Left kidney (tissue), 2 donors: Measurements from ENCODE around the gene TRIM6. TPM values are rescaled to one million over a fixed set of nuclear protein-coding genes. Genes with fewer than 3 reads are reported as not detected.
"Not testable (repeated sequence)": the region's sequence is repeated elsewhere in the genome, so short reads cannot be mapped to it uniquely, and the experiment has no call there.

ENCODE experiments used
- DNase-seq: peaks from one replicate; pipeline ENCODE4 v3.0.0-alpha.2; 2013
- polyA plus RNA-seq: library from polyadenylated mRNA; unstranded; fragments of 120-200 nt; gene quantifications from one replicate; pipeline ENCODE4 v1.2.1, GENCODE V29; 2013; ENCODE audit not compliant: insufficient read length

TRIM6 gene
- polyA plus RNA-seq, 1 donor = 61.8 TPM

DNA sequence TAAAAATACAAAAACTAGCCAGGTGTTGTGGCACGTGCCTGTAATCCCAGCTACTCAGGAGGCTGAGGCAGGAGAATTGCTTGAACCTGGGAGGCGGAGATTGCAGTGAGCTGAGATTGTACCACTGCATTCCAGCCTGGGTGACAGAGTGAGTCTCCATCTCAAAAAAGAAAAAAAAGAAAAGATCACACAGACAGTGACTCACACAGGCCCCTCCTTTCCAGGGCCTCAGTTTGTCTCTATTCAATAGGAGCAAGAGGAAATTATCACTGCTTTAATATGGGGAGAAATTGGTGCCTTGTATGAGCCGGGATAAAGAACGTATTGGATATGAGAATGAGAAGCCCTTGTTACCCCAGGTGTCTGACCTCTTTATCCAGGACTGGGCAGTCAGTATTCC, 6.4 kb downstream of the TRIM6 start:
- DNase-seq = not testable (repeated sequence)

DNA sequence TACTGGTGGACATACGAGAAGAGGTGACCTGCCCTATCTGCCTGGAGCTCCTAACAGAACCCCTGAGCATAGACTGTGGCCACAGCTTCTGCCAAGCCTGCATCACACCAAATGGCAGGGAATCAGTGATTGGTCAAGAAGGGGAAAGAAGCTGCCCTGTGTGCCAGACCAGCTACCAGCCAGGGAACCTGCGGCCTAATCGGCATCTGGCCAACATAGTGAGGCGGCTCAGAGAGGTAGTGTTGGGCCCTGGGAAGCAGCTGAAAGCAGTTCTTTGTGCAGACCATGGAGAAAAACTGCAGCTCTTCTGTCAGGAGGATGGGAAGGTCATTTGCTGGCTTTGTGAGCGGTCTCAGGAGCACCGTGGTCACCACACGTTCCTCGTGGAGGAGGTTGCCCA, 6.9 kb downstream of the TRIM6 start:
- no peak for DNase-seq

DNA sequence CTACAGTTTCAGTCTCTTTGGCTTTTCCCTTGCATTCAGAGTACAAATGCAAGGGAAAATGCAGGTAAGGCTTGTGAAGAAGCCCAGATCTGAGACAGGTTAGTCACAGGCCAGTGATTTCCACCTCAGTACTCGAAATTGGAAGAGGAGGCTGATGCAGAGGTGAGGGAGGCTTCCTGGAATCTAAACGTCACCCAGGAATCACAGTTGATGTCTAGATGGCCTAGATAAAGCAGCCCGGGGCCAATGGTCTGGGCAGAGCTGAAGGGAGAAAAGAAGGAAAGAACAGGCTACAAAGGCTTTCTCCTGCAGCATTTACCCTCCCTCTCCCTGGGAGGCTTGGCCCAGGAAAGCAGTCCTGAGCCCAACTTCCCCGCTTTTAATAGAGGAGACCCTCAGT, 8.5 kb downstream of the TRIM6 start:
- DNase-seq = no peak

DNA sequence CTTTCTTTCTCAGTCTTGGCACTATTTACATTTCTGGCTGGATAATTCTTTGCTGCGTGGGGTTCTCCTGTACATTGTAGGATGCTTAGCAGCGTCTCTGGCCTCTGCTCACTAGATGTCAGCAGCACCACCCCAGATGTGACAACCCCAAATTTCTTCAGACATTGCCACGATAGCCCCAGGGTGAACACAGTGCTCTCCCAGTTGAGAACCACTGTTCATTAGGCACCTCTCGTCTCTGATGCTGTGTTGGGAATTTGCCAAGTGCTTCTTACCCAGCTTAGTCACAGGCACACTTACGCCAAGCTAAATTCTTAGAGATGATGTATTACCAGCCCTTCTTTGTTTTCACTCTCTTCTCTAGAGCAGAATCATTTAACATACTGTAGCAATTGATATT, 9.4 kb downstream of the TRIM6 start:
- no peak for DNase-seq

DNA sequence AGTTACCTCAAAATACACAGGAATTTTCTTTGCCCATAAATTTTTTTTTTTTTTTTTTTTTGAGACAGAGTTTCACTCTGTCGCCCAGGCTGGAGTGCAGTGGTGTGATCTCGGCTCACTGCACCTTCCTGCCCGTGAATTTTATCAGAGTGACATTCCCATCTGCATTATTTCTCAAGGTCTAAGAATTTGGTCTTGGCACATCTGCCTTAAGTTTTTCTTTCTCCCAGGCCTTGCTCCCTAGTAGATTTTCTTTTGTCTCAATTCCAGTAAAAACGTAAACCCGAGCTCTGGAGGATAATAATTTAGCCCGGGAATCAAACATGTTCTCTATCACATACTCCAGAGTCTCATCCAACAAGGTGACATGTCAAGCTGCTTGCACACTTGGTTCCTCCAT, 12.4 kb downstream of the TRIM6 start:
- DNase-seq = no peak

DNA sequence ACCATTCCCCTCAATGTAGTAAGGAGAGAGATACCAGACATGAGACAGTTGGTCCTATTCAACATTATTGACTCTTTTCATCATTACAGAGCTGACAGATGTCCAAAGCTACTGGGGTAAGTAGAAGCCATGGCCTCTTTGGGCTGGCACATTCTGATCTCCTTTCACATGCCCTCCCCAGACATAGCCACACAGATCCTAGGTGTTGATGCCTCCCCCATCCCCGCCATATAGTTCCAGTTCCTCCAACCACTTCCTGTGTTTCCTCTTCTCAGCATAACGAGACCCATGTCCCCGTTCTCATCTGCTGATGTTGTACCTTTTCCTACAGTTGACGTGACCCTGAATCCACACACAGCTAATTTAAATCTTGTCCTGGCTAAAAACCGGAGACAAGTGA, 14.0 kb downstream of the TRIM6 start:
- DNase-seq = no peak

DNA sequence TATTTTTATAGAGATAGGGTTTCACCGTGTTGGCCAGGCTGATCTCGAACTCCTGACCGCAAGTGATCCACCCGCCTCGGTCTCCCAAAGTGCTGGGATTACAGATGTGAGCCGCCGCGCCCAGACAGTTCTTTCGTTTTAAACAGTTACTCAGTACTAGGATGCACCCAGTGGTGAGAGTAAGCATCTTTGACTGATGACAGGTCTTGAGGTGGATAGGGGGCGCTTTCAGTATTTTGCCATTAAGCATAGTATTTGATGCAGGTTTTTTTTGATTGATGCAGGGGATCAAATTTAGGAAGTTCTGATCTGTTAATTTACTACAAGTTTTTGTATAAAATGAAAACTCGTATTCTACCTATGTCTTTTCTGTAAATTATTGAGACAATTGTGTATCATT, 15.2 kb downstream of the TRIM6 start:
- no peak for DNase-seq

DNA sequence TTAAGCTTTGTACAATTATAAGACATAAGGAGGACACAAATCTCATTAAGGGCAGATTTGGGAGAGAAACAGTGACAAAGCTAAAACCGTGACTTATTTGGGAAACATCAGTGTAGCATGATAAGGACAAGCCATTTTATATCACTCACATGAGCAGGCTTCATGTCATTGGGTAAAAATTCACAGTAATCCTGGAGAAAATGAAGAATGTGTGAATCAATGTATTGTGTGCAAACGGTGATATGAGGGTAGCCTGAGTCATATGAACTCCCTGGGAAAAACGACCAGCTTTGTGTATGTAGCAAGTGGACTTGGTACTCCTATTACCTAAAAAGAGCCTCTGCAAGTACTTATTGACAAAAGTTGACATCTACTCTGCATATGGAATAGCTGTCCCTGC, 22.4 kb downstream of the TRIM6 start:
- no peak for DNase-seq

DNA sequence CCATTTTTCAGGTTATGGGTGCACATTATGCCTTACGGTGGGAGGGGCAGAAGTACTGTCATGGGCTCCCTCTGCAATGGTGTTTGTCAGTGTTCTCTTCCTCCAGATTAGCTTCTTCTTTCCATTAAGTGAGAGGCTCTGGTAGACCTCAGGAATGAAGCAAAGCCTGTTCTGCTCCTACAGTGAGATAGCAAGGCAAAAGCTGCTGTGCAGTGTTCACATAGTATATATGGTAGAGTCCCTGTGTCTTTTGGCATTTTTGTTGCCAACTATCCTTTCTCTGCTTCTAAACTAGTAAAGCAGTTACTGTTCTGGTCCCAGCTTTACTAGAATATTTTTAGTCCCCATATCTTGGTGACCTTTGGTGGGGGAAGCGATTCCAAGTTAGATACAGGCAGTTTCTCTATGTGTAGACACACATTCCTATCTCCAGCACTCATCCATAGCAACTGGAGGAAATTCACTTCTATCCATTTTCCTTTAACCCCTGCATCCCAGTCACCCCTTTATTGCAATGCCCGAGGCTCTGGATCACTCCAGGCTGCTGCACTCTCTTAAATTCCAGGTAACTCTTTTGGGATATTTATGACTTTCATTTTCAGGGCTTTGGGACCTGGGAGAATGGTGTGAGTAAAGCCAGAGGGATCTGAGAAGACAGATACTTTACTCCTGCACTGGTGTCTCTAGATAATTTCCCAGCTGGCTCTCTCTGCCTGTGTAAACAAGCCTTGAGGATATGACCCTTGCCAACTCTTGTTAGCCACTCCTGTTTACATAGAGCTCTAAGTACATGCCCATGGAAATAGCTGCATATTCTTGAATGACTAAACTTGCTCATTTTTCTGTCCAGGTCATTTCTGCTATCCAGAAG, 24.4 kb downstream of the TRIM6 start:
- no peak for DNase-seq

DNA sequence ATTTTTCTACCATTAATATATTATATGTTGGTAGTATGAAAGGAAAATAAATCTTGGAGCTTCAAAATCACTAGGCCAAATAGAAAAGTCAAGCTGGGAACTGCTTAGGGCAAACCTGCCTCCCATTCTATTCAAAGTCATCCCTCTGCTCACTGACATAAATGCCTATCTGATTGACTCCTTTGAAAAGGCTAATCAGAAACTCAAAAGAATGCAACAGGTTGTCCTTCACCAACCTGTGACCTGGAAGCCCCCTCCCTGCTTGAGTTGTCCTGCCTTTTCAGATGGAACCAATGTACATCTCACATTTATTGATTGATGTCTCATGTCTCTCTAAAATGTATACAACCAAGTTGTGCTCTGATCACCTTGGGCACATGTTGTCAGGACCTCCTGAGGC, 25.1 kb downstream of the TRIM6 start:
- DNase-seq = no peak

DNA sequence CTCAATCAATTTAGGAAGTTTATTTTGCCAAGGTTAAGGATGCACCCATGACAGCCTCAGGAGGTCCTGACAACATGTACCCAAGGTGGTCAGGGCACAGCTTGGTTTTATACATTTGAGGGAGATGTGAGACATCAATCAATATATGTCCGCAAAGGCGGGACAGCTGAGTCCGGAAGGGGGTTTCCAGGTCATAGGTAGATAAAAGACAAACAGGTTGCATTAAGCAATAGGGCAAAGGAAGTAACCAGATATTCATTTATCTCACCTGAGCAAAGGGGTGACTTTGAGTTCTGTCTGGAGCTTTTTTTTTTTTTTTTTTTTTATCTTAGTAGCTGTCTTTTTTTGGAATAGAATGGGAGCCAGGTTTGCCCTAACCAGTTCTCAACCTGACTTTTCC, 26.4 kb downstream of the TRIM6 start:
- DNase-seq = no peak

DNA sequence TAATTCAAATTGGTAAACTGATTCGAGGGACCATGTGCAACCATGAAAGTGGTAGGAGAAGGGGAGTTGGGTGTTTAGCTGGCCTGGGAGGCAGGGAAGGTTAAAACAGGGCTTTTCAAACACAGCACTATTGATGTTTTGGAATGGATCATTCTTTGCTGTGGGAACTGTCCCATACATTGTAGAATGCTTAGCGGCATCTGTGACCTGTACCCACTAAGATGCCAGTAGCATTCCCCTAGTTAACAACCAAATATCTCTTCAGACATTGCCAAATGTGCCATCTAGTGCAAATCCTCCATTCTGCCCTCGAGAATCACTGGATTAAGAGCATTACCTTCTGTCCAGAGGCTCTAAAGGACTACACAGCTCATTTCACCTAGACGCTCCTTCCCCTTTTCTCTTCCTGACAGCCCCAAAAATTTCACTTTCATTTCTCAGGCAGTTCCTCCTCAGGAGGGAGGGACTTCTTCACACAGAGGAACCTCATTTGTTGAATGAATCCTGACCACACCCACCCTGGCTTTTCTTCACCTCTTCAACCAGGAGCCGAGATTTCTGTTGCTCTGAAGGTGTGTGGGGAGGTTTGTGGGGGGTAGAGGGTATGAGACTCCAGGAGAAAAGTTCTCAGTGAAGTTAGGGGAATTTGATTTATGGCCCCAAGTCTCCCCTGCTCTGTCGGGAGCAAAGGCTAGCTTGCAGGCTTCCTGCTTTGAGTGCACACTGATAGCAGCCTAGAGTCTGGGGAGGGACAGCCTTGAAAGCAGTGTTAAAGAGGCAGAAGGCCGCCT, 28.2 kb downstream of the TRIM6 start, which contains the start of gene TRIM34:
TSS of gene TRIM34 (plus strand) at position 513 of the 791 bp plus-strand sequence. CDS start 7,331 bp downstream, outside the sequence.
- peak; percentile 47 for DNase-seq

DNA sequence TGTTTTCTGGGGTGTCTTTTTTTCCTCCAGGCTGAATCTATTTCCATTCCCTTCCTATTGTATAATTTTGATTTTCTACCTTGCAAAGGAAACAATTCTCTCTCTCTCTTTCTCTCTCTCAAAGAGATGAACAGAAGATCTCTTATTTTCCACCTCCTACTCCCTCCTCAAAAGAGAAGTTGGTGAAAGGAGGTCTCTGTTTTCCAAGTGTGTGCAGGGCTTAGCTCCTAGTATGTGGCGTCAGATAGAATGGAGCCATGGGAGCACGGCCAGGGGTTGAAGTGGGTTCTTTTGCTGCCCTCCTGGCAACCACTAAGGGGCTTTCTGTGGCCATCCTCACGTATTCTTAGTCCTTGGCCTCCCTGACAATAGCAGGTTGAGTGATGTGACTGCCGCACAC, 28.8 kb downstream of the TRIM6 start:
- no peak for DNase-seq

DNA sequence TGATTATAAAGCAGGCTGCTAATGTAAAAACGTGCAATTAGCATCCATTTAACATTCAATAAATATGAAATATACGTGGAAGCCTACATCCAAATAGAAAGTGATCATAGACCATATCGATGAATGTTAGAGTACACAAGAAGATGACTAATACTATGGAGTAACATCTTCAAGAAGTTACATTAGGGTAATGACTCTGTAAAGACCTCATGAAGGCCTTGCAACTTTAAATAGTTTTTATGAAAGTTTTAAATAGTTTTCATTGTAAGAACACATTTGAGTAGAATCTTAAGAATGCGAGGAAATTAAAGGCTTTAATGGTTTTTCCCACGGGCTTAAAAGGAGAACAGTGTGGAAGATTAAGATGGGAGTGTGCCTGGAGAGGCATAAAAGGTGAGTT, 29.8 kb downstream of the TRIM6 start:
- no peak for DNase-seq

DNA sequence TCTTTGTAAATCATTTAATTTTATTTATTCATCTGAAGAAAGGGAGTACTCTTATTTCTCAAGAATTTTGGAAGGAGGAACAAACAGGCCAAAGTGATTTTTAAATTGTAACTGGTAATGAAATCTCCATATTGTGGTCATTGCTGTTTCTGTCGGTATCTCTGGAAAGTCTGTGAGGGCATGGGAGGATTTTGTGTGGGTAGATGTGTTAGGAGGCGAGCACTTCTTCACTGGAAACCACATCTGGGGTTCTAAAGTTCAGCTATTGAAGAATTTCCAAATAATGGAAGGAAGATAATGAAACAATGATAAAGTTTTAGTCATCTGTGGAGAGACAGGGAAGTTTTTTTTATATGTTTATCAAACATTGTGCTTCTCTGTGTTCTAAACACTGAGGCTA, 35.0 kb downstream of the TRIM6 start:
- DNase-seq = no peak

DNA sequence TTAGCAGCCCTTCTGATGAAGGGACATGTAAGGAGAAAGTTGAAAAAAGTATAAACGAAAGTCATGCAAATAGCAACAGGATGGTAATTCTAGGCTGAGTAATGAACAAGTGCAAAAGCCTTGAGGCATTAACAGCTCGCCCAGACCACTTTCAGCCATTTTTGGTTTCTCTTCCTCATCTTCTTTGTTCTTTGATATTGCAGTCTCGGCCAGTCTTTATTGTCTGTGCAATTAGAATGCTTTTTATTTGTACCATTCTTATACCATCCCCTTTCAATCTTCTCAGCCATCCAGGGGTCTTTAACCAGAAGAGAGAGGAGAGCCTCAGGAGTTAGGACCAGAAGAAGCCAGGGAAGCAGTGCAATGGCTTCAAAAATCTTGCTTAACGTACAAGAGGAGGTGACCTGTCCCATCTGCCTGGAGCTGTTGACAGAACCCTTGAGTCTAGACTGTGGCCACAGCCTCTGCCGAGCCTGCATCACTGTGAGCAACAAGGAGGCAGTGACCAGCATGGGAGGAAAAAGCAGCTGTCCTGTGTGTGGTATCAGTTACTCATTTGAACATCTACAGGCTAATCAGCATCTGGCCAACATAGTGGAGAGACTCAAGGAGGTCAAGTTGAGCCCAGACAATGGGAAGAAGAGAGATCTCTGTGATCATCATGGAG, 35.7 kb downstream of the TRIM6 start:
- DNase-seq = no peak

DNA sequence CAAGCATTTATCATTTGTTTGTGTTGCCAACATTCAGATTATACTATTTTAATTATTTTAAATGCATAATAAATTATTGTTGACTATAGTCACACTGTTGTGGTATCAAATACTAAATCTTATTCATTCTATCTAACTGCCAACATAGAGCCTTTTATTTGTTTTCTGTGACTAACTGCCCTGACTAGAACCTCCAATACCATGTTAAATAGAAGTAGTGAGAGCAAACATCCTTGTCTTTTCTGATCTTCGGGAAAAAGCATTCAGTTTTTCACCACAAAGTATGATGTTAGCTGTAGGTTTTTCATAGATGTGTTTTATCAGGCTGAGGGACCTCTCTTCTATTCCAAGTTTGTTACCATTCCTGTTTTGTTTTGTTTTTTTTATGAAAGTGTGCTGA, 43.5 kb downstream of the TRIM6 start:
- no peak for DNase-seq

DNA sequence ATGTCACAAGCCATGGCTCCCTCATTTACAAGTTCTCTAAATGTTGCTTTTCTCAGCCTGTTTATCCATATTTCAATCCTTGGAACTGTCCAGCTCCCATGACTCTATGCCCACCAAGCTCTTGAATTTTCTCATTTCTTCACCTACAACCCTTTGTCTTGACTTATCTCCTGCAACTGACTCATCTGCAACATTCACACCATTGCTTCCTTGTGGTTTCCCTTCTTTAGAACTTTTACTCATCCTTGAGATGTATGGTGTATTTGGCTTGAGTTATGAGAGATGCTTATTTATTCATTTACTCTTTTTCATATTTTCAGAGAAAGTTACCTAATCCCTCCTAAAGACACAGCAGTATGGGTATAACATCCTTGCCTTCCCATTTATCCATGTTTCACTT, 47.1 kb downstream of the TRIM6 start:
- no peak for DNase-seq

DNA sequence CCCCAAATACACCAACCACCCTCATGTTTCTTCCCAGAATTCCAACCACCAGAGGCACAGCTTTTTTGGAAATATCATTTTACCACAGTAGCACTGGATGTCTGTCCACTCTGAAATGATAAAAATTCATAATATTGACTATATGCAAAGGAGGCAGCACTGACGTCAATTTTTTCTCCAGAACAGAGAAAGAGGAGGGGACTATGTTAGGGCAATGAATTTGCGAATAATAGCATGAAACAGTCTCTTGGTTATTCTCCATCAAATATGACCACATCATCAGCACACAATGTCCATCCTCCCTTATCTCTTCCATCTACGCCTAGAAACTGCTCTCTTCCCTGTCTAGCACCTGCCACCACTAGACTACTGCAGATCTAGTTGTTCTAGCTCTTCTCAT, 49.7 kb downstream of the TRIM6 start:
- no peak for DNase-seq

DNA sequence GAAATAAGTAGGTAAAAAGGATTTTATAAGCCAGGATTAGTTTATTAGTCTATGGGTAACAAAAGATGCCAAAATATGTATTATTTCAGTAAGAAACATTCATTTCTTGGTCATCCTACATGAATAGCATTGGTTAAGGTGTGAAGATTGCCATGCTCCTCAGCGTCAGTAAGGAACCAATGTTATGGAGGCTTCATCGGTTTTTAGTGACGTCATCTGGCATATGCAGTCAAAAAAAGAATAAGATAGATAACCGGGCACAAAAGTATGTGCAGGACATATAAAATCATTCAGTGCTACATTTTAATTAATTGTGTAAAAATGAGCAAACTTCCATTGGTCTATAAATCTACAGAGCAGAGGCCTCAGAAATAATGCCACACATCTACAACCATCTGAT, 59.0 kb downstream of the TRIM6 start:
- DNase-seq = no peak

DNA sequence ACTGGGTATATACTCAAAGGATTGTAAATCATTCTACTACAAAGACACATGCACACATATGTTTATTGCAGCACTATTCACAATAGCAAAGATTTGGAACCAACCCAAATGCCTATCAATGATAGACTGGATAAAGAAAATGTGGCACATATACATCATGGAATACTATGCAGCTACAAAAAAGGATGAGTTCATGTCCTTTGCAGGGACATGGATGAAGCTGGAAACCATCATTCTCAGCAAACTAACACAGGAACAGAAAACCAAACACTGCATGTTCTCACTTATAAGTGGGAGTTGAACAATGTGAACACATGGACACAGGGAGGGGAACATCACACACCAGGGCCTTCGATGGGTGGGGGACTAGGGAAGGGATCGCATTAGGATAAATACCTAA, 60.5 kb downstream of the TRIM6 start:
- not testable (repeated sequence) for DNase-seq

DNA sequence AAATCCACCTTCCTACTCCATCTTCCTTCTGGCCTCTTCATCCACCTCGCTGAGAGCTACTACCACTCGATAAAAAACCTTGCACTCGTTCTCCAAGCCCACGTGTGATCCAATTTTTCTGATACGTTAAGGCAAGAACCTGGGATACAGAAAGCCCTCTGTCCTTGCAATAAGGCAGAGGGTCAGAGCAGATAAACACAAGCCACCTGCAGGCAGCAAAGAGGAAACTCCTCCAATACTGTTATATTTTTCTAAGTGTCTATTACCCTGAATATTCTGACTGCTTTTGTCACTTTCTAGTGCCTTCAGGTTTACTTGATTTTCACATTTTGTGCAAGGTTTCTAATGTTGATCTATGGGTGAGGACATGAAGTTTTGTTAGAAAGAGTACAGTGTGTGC, 61.9 kb downstream of the TRIM6 start:
- no peak for DNase-seq
